BJ (cell line): Measurements from ENCODE around the gene MVB12B. TPM values are rescaled to one million over a fixed set of nuclear protein-coding genes. Genes with fewer than 3 reads are reported as not detected.

Experiments used
- CTCF ChIA-PET: fragments of 350-600 bp; formaldehyde crosslinking; extraction: SDS; loops from one replicate; lab custom pipeline; 2021; ENCODE audit warnings: antibody characterized with exemption, inconsistent platforms; lab: Yijun Ruan, JAX
- POLR2A ChIA-PET: fragments of 300-600 bp; sonication (Branson Sonifier 250); formaldehyde crosslinking; extraction: SDS; loops from one replicate; lab custom pipeline; 2021; ENCODE audit warnings: antibody characterized with exemption; lab: Charles Lee
- DNase-seq: peaks from one replicate; pipeline ENCODE4 v3.0.0-alpha.2; 2011; ENCODE audit warnings: low read depth
- H3K27me3 ChIP-seq: 2 replicates; pipeline ENCODE4 v1.6.0; 2011; ENCODE audit warnings: low read length; ENCODE audit not compliant: control insufficient read depth, insufficient read depth
- H3K36me3 ChIP-seq: 2 replicates; pipeline ENCODE4 v1.5.1; 2011; ENCODE audit warnings: low read length; ENCODE audit not compliant: control insufficient read depth, insufficient read depth
- H3K4me3 ChIP-seq: 2 replicates; pipeline ENCODE4 v1.5.1; 2011; ENCODE audit warnings: low read depth, mild to moderate bottlenecking, control low read depth, low read length
- CTCF ChIP-seq: IDR thresholded peaks from 2 replicates; pipeline ENCODE4 v1.5.1; 2011; ENCODE audit warnings: low read depth, mild to moderate bottlenecking, control low read depth, inconsistent platforms, low read length, moderate library complexity; ENCODE audit not compliant: insufficient read depth
- polyA plus RNA-seq: library from polyadenylated mRNA; depleted of rRNA; stranded (reverse); fragments of >200 nt; gene quantifications from 2 replicates; pipeline ENCODE4 v1.2.3, GENCODE V29; 2011

MVB12B gene
- polyA plus RNA-seq, 1 experiment, result 2.7 TPM

GRCh38 chr9:126521976-126522590 lies 195.5 kb downstream of the MVB12B start:
- Histone ChIP-seq H3K36me3 (no peaks in the 10 kb centered on the region), H3K4me3 (no peak overlapping the region), H3K27me3 (peaks cover 10% of the 10 kb centered on the region)
- ChIA-PET CTCF (interaction anchor here (0.7 to 1.4 kb wide), 2 partner anchors 20 to 36 kb away, joined by 3 to 6 read pairs; no protein-coding TSS in a partner anchor), POLR2A (no interaction called here)
- no peak for DNase-seq
- TF ChIP-seq CTCF, result no peak

- POLR2A ChIA-PET, result no interaction called here
- CTCF ChIA-PET, result interaction anchor here (0.7 to 1.4 kb wide), 3 partner anchors 9 to 35 kb away, joined by 3 to 6 read pairs (median 3); no protein-coding TSS in a partner anchor
- no peak for DNase-seq
- TF ChIP-seq CTCF, result no peak
- H3K36me3 ChIP-seq, result no peaks in the 10 kb centered on the region
- H3K4me3 ChIP-seq, result no peak overlapping the region
- peaks cover 10% of the 10 kb centered on the region for H3K27me3 ChIP-seq
Measured at GRCh38 chr9:126522612-126523356, 196.2 kb downstream of the MVB12B start.

GRCh38 chr9:126523611-126524111 lies 197.0 kb downstream of the MVB12B start:
- peaks cover 11% of the 10 kb centered on the region for H3K27me3 ChIP-seq
- H3K36me3 ChIP-seq, result no peaks in the 10 kb centered on the region
- CTCF ChIA-PET, result interaction anchor here (1.1 to 1.4 kb wide), 2 partner anchors 8 to 34 kb away, joined by 3 to 6 read pairs; no protein-coding TSS in a partner anchor
- no peak for DNase-seq
- POLR2A ChIA-PET, result no interaction called here
- no peak overlapping the region for H3K4me3 ChIP-seq
- no peak for TF ChIP-seq CTCF

GRCh38 chr9:126524353-126525077 lies 197.9 kb downstream of the MVB12B start:
- ChIA-PET CTCF (interaction anchor here (0.9 to 1.3 kb wide), 2 partner anchors 9 to 33 kb away, joined by 3 to 5 read pairs; no protein-coding TSS in a partner anchor), POLR2A (no interaction called here)
- no peaks in the 10 kb centered on the region for H3K36me3 ChIP-seq
- no peak for TF ChIP-seq CTCF
- no peak overlapping the region for H3K4me3 ChIP-seq
- no peak for DNase-seq
- H3K27me3 ChIP-seq, result peaks cover 5% of the 10 kb centered on the region
